ENCODE data around the gene SLAIN1. TPM values are rescaled to one million over a fixed set of nuclear protein-coding genes. Genes with fewer than 3 reads are reported as not detected.

SLAIN1 gene
- total RNA-seq, 1 donor from 2014 or later, result 3.4 TPM

GRCh38 chr13:77745784-77746183 is 48.3 kb downstream of the SLAIN1 start:
- Mint-ChIP-seq H3K27me3 (ENCODE audit: low read depth, unreplicated experiment) (no peaks in the 10 kb centered on the region), H3K27ac (ENCODE audit: unreplicated experiment) (no peak overlapping the region), H3K4me3 (ENCODE audit: unreplicated experiment) (no peak overlapping the region), H3K4me1 (ENCODE audit: low read depth, unreplicated experiment) (peaks cover 3% of the 10 kb centered on the region), H3K36me3 (ENCODE audit: low read depth, unreplicated experiment) (no peaks in the 10 kb centered on the region), H3K9me3 (ENCODE audit: unreplicated experiment) (no peaks in the 10 kb centered on the region)
- H3K4me1 ChIP-seq (ENCODE audit: insufficient read depth, low read length), result no peaks in the 10 kb centered on the region
- H4K20me1 ChIP-seq (ENCODE audit: insufficient read depth, low read length), result no peaks in the 10 kb centered on the region
- FAIRE-seq (no peak), DNase-seq (ENCODE audit: low read depth) (no peak)
- no peaks in the 10 kb centered on the region for H3K79me2 ChIP-seq (ENCODE audit: insufficient read depth, low read length)
- no peak for TF ChIP-seq EZH2 (IDR thresholded peaks at IDR 0.05; ENCODE audit: insufficient read depth, low read length)
- no peak for TF ChIP-seq CTCF (IDR thresholded peaks at IDR 0.05; ENCODE audit: insufficient read depth, low read depth, low read length)
- no peaks in the 10 kb centered on the region for H3K27me3 ChIP-seq (ENCODE audit: insufficient read depth, low read length)
- H2AFZ ChIP-seq (ENCODE audit: low read depth, low read length), result no peak overlapping the region
- no peaks in the 10 kb centered on the region for H3K36me3 ChIP-seq (ENCODE audit: insufficient read depth, low read length)
- H3K9ac ChIP-seq (ENCODE audit: low read length), result no peak overlapping the region
- no peak overlapping the region for H3K4me3 ChIP-seq (ENCODE audit: insufficient read depth, low read depth, low read length)
- H3K4me2 ChIP-seq (ENCODE audit: low read length), result no peak overlapping the region
- H3K27ac ChIP-seq (ENCODE audit: low read depth, low read length), result no peak overlapping the region
- H3K9me3 ChIP-seq (ENCODE audit: insufficient read depth, low read depth, low read length), result no peaks in the 10 kb centered on the region

- Mint-ChIP-seq H3K27ac (ENCODE audit: unreplicated experiment) (no peak overlapping the region), H3K4me1 (ENCODE audit: low read depth, unreplicated experiment) (peaks cover 5% of the 10 kb centered on the region), H3K36me3 (ENCODE audit: low read depth, unreplicated experiment) (no peaks in the 10 kb centered on the region), H3K9me3 (ENCODE audit: unreplicated experiment) (no peaks in the 10 kb centered on the region), H3K4me3 (ENCODE audit: unreplicated experiment) (no peak overlapping the region), H3K27me3 (ENCODE audit: low read depth, unreplicated experiment) (no peaks in the 10 kb centered on the region)
- DNase-seq (ENCODE audit: low read depth), result no peak
- Histone ChIP-seq H2AFZ (ENCODE audit: low read depth, low read length) (no peak overlapping the region), H3K27ac (ENCODE audit: low read depth, low read length) (no peak overlapping the region), H3K9me3 (ENCODE audit: insufficient read depth, low read depth, low read length) (no peaks in the 10 kb centered on the region), H4K20me1 (ENCODE audit: insufficient read depth, low read length) (no peaks in the 10 kb centered on the region), H3K4me3 (ENCODE audit: insufficient read depth, low read depth, low read length) (no peak overlapping the region), H3K79me2 (ENCODE audit: insufficient read depth, low read length) (no peaks in the 10 kb centered on the region), H3K36me3 (ENCODE audit: insufficient read depth, low read length) (no peaks in the 10 kb centered on the region), H3K4me2 (ENCODE audit: low read length) (no peak overlapping the region), H3K9ac (ENCODE audit: low read length) (no peak overlapping the region), H3K4me1 (ENCODE audit: insufficient read depth, low read length) (no peaks in the 10 kb centered on the region), H3K27me3 (ENCODE audit: insufficient read depth, low read length) (no peaks in the 10 kb centered on the region)
- TF ChIP-seq CTCF (IDR thresholded peaks at IDR 0.05; ENCODE audit: insufficient read depth, low read depth, low read length), result no peak
- TF ChIP-seq EZH2 (IDR thresholded peaks at IDR 0.05; ENCODE audit: insufficient read depth, low read length), result no peak
- FAIRE-seq, result no peak
Measured at GRCh38 chr13:77749344-77749880, 51.9 kb downstream of the SLAIN1 start.
